ENCODE data around the gene SPOP.
"Not testable (repeated sequence)": the region's sequence is repeated elsewhere in the genome, so short reads cannot be mapped to it uniquely, and the experiment has no call there.

Gene SPOP

DNA sequence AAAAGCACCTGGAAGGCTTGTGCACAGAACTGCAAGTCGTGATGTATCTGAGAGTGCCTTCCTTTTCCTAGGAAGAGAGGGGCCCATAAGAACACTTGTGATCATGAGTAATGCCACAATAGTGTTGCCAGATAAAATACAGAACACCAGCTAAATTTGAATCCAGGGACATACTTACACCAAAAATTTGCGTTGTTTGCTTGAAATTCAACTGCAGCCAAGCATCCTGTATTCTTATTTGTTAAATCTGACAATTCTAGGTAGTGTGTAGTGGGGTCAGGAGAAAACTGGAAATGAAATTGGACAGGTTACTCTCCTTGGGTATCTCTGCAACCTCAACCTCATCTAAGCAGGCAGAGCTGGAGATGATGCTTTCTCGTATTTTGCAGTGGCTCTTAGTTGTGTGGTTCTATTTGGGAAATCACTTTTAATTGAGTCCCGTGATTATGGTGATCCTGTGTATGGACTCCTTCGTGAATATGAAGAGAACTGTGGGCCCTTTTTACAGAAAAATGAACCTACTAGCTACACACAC, 17.9 kb upstream of the SPOP start:
- no peak for DNase-seq

DNA sequence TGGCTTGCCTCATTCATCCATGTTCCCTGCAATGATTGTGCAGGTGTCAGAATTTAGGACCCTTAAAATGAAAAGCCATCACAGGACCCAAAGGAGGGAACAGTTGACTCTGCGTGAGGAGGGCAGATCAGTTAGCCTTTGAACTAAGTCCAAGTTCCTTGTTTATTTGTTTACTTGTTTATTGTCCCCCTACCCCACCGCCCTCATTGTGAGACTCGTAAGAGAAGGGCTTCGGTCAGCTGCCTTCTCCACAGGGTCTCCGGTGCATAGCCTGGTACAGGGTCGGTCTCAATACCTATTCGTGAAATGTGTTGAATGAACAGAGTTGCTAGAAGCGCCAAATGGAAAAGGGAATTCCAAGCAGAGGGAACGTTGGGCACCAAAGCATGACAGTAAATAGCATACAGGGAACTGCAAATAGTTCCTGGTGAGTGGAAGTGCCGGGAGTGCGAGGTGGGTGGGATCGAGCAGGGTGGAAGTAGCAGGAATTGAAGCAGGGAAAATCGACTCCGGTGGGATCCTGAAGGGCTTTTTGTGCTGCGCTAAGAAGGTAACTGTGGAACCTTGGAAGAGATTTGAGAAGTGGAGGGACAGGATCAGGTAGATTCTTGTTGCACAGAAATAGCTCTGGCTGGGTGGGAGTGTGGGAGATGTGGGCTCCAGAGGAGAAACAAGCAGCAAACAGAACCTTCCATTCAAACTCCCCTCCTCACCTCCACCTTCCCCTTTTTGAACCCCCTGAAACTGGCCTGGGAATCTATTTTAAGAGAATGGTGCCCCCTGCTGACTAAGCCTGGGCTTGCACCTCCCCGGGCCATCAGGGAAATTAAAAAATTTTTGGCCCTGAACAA, 17.2 kb upstream of the SPOP start:
- no peak for DNase-seq

DNA sequence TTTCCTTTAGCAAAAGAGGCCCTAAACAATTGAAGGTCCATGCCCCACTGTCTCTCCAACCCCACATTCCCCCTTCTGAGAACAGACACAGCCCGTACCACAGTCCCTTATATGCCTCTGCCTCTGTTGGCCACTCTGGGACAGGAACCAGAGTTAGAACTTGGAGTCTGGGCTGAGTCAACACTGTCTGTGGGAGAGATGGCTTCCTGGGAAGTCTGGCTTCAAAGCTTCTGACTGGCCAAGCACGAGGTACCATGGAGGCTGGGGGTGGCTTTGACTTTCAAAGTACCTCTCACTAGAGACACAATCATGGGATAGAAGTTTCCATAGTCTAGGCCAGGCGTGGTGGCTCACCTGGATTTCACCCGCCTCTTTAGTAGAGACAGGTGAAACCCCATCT, 14.9 kb upstream of the SPOP start:
- DNase-seq, result no peak

DNA sequence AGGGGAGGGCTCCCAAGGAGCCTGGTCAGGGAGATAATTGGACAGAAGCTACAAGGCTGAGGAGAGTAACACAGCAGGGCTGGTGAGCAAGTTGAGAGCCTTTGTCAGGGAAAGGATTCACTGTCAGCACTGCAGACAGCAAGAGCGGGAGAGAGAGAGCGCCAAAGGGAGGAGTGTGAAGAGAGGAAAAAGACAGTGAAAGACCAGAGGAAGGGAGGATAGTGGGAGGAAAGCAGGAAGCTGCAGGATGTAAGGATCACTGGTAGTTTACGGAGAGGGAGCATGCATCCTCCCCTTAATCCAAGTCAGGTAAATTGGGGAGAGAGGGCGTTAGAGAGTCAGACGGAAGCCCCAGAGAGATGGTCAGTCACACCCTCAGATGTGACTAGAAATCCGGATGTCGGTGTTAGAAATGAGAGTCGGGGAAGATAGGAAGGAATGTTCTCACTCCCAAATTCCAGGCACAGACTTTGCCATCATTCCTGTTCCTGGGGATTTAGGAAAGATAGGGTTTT, 13.8 kb upstream of the SPOP start:
- DNase-seq, result no peak

DNA sequence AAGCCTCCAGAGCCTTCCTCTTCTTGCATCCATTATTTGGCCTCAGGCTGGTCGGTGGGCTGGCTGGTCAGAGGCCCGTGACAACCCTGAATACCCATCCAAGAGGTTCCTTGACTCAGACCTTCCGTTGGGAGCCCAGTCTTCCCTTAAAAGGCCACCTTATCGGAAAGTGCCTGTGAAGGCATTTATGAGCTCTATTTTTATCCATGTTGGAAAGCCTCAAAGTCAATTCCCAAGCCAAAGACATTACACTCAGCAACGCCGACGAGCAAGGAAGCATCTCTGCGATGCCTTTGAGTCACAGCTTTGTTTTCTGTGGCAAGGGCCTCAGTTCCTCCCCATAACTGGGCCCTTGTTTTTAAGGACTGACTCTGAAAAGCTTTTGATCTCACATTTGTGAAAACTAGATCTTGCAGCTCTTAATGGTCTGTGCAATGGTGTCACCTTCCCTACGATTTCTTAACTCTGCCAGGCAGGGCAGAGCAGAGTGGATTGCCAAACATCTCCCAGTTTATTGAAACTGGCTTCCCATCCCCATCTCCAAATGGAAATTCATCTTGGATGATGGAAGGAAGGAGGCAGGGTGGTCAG, 13.3 kb upstream of the SPOP start:
- no peak for DNase-seq

DNA sequence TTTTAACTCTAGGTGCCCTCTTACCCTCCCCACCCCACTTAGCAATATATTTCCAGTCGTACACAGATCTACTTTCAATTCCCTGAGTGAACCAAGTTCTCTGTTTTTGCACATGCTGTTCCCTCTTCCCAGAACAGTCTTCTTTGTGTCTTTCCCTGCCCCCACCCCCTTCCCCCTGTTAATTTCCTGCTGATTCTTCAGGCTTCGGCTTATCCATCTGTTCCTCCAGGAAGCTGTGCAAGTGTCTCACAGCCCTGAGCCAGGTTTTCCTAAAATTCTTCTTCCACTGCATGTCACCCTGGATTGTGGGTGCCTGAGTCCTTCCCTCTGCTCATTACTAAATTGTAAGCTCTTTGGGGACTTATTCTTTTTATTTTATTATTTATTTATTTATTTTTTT, 12.4 kb upstream of the SPOP start:
- no peak for DNase-seq

- no peak for DNase-seq
Measured at GRCh38 chr17:49688848-49689247, 11.0 kb upstream of the SPOP start.

GRCh38 chr17:49687878-49688491, 10.1 kb upstream of the SPOP start:
- DNase-seq, result no peak

DNA sequence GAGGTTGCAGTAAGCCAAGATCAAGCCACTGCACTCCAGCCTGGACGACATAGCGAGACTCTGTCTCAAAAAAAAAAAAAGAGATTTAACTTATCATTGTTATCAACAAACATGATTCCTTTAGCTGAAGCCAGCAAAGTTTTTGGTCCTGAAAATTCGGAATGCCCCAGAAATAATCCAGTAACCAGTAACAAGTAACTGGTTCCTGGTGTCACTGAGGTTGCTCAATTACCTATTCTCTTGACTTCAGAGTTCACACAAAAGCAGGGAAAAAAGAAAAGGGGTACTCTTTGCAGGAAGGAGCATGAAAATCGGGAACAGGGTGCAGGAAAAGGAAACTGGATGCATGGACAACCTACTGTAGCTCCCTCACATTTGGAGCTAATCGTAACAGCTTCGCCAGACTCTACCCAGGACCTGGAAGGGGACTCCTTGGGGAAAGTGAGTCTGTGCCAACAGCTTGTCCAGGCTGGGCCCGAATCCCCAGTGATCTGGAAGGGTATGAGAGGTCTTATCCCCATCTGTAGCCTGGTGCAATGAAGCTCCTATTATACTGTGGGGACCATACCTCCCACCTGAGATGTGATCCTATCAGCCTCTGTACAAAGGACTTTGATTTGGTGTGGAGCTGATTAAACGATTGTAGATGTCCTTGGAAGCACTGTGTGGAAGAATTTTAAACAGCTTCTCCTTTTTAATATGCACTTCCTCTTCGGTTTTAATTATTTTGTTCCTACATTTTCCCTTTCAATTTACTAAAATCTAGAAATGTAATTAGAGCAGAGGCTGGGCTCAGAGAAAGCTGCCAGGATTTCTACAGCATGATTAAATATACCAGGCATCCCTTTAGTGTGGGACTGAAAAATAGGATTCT, 3.4 kb upstream of the SPOP start:
- DNase-seq, result no peak

DNA sequence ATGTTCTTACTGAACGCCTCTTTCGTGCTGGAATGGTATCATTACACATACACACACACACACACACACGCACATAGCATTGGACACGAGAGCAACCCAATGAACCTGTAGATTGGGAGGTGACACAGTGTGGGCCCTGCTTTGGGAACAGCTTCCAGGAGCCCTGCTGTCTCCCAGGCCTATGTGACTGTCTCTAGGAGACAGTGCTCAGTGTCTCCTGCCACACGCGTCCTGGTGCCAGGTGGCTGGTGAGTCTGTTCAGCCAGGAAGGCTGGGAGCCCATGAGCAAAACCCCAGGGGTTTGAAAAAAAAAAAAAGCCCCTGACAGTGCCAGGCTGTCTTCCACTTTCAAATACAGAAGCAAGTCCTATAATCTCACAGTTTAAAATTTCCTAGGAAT, 2.4 kb upstream of the SPOP start:
- DNase-seq, result no peak

GRCh38 chr17:49677134-49677932, 564 bp downstream of the SPOP start:
- DNase-seq, result peak; percentile 92

DNA sequence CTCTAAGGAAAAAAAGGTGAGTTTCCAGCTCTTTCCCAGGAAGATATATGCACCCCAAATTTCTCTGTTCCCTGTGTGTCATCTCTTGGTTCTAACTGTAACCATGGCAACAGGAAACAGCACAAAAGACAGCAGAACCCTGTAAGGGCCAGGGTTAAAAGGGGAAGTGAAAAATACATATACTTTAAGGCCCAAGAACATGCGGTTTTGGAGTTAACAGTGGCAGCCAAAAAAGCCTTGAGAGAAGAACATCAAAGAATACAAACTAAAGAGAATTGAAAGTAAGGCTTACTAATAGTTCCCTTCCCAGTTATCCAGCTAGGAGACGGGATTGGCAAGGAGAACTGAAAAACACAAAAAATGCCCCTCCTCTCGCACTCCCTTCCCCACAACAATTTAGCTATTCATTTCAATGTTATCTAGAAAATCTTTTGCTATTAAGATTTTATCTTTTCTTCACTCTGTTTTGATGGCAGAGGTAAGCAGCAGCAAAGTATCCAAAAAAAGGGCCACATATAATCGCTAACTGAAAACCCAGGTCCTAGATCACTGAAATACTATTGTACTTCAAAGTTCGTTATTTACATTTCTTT, 1.5 kb downstream of the SPOP start:
- DNase-seq, result peak; percentile 21

DNA sequence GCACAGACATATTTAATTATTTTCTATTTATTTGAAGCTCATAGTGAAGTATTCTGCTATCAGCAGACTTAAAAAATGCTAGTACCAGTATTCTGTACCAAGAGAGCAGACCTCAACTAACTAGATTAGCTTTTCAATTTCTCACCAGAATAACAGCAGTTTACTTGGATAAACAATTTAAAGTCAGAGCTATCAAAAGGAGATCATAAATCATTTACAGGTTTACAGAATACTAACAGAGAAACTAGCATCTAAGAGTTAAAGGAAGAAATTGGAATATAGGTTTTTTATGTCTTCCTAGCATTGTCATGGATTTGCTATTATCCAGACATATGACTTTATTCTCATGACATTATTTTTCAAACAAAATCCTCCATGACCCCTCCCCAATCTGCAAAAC, 3.4 kb downstream of the SPOP start:
- no peak for DNase-seq

DNA sequence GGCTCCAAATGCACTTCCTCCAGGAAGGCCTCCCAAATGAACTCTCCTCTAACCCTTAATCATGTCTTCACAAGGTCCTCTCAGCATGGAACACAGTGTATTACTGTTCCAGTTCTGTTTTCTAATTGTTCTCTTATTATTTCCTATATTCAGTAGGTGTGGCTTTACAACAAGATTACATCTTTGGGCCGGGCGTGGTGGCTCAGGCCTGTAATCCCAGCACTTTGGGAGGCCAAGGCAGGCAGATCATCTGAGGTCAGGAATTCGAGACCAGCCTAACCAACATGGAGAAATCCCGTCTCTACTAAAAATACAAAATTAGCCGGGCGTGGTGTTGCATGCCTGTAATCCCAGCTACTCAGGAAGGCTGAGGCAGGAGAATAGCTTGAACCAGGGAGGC, 4.2 kb downstream of the SPOP start:
- DNase-seq, result not testable (repeated sequence)

GRCh38 chr17:49670641-49671040, 7.3 kb downstream of the SPOP start:
- no peak for DNase-seq

GRCh38 chr17:49670002-49670401, 7.9 kb downstream of the SPOP start:
- DNase-seq, result no peak

- DNase-seq, result no peak
Measured at GRCh38 chr17:49667854-49668253, 10.0 kb downstream of the SPOP start.

DNA sequence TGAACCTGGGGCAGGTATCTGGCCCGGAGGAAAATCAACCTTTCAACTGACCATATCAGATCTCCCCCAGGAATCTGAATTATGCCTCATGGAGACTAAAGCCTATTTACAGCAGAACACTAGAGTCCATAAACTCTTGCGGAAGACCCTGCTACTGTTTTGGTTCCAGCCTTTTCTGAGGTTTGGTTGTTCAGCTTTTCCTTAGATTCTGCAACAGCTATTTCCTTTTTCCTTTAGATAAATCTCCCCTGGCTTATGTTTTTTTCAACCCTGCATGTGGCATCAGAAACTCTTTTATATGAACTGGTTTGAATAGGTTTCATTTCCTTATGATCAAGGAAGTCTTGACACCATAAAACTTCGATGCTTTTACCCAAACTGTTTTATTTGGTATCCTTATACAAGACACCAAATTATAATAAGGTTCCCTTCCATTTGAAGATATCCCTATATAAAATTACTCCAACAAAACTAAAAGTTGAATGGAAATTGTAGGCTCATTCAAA, 13.1 kb downstream of the SPOP start:
- DNase-seq, result no peak

GRCh38 chr17:49659661-49660382, 18.1 kb downstream of the SPOP start:
- peak; percentile 12 for DNase-seq

DNA sequence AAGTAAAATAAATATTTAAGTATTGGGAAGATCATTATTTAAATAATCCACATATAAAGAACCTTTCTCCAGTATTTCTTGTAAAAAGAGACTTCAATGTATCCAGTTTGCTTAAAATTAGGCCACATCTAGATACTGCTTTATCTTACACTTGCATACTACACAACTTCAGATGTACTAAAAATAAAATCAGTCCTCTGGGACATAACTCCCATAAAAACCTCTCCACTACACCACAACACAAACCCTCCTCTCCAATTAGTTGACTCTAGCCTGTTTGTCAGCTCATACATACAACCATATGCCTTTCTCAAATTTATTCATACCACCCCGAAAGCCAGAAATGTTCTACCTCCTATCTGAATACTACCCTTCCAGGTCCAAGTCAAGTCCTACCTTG, 21.6 kb downstream of the SPOP start:
- DNase-seq, result no peak

DNA sequence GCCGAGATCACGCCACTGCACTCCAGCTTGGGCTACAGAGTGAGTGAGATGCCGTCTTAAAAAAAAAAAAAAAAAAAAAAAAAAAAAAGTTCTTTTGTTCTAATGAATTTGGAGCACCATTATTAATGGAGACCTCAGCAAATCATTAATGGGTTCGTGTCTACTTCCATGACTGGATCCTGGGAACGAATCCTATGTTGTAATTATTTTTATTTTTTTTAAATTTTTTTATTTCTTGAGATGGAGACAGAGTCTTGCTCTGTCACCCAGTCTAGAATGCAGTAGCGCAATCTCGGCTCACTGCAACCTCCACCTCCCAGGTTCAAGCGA, 30.7 kb downstream of the SPOP start:
- no peak for DNase-seq

Data from midbrain (tissue), 1 donor.